Measurements from ENCODE around the gene EBLN1.

The EBLN1 gene

DNA sequence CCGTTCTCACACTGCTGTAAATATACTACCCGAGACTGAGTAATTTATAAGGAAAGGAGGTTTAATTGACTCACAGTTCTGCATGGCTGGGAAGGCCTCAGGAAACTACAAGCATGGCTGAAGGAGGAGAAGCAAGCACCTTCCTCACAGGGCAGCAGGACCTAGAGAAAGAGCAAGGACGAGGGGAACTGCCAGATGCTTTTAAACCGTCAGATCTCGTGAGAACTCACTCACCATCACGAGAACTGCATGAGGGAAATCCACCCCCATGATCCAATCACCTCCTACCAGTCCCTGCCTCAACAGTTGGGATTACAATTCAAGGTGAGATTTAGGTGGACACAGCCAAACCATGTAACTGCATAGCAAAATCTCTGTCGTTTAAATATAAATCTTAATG lies at the start of gene EBLN1:
Gene EBLN1, minus strand, starts transcription at position 174 of the 400 bp plus-strand sequence. CDS start 8,032 bp downstream, outside the sequence.
- no peak for DNase-seq (ENCODE audit: low spot score)
- TF ChIP-seq, protein P1, sequence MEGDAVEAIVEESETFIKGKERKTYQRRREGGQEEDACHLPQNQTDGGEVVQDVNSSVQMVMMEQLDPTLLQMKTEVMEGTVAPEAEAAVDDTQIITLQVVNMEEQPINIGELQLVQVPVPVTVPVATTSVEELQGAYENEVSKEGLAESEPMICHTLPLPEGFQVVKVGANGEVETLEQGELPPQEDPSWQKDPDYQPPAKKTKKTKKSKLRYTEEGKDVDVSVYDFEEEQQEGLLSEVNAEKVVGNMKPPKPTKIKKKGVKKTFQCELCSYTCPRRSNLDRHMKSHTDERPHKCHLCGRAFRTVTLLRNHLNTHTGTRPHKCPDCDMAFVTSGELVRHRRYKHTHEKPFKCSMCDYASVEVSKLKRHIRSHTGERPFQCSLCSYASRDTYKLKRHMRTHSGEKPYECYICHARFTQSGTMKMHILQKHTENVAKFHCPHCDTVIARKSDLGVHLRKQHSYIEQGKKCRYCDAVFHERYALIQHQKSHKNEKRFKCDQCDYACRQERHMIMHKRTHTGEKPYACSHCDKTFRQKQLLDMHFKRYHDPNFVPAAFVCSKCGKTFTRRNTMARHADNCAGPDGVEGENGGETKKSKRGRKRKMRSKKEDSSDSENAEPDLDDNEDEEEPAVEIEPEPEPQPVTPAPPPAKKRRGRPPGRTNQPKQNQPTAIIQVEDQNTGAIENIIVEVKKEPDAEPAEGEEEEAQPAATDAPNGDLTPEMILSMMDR (IDR thresholded peaks at IDR 0.05; ENCODE audit: borderline replicate concordance, control extremely low read depth, extremely low read depth, insufficient read depth, missing control alignments), result no peak
- in situ Hi-C loops (cut with MboI; ENCODE audit: low sequenced_read_pairs, unreplicated experiment), result no loop called here

DNA sequence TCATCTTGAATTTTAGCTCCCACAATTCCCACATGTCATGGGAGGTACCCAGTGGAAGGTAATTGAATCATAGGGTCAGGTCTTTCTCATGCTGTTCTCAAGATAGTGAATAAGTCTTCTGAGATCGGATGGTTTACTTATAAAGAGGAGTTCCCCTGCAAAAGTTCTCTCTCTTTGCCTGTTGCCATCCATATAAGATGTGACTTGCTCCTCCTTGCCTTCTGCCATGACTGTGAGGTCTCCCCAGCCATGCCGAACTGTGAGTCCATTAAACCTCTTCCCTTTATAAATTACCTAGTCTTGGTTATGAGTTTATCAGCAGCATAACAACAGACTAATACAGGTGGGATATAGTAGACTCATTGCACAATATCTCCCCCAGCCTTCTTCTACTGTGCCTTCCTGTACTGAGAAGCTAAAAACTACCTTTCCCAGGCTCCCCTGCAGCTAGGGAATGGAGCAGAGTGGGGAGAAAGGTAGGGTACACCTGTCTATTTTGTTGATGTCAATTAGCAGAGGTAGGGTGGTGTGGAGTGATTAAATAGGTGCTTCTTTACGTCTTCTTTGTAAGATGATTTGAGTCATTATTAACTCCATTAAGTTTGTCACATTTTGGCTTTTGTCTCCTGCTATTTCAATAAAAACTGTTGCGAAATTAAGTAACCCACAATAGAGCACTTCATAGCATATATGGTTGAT lies 48.2 kb upstream of the EBLN1 start:
- in situ Hi-C loops (cut with MboI; ENCODE audit: low sequenced_read_pairs, unreplicated experiment), result no loop called here
- TF ChIP-seq, protein P1 (IDR thresholded peaks at IDR 0.05; ENCODE audit: borderline replicate concordance, control extremely low read depth, extremely low read depth, insufficient read depth, missing control alignments), result no peak
- DNase-seq (ENCODE audit: low spot score), result no peak

DNA sequence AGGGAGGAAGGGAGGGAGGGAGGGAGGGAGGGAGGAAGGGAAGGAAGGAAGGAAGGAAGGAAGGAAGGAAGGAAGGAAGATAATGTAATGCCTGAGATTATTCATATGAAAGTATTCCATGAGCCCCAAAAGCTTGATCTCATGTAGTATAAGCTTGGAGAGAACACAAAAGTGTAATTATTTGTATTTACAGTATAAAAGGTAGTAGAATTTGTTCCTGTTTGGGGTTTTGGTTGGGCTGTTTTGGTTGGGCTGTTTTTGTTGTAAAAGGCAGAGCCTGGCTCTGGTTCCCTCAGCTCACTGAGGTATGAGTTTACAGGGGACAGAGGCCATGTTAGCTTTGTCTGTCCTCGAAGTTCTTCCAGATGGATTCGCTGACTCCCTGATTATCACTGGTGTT lies 45.3 kb upstream of the EBLN1 start:
- TF ChIP-seq, protein P1 (IDR thresholded peaks at IDR 0.05; ENCODE audit: borderline replicate concordance, control extremely low read depth, extremely low read depth, insufficient read depth, missing control alignments), result no peak
- in situ Hi-C loops (cut with MboI; ENCODE audit: low sequenced_read_pairs, unreplicated experiment), result no loop called here

DNA sequence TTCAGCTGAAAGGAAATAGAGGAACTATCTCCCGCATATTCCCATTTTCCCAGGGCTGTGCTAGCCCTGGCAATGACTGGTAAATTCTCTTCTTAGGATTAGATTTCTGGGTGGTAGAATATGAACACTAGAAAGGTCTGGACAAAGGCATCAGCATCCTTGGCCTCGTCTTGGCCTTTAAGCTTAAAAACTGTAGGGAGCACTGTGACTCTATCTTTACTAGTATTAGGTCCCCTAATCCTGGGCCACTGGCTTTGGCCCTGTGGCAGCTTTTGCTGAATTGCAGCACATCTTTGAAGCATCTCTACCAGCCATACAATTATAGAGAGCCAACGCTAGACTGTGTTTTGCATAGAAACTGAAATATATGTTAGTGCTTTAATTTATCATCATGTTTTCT lies 41.5 kb upstream of the EBLN1 start:
- TF ChIP-seq, protein P1 (IDR thresholded peaks at IDR 0.05; ENCODE audit: borderline replicate concordance, control extremely low read depth, extremely low read depth, insufficient read depth, missing control alignments), result peak; percentile 38
- no peak for DNase-seq (ENCODE audit: low spot score)
- in situ Hi-C loops (cut with MboI; ENCODE audit: low sequenced_read_pairs, unreplicated experiment), result no loop called here

More for the DNA sequence above, 45.3 kb upstream of the EBLN1 start:
- no peak for DNase-seq (ENCODE audit: low spot score)

DNA sequence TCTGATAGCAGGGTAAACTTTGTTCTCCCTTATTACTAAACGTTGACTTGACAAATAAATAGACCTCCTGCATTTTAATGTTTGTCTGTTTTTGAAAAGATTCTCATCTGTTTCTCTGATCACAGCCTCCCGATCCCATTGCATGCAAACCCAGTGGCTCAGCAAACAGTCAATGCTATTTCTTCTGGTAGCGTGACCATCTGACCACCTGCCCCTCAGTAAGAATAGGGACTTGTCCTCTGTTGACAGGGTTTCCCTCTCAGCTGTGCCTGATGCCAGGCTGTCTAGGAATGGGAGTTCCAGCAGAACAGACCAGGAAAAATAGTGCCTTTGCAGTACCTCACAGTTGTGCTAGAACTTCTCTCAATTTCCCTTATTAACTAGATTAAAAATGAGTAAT lies 40.7 kb upstream of the EBLN1 start:
- in situ Hi-C loops (cut with MboI; ENCODE audit: low sequenced_read_pairs, unreplicated experiment), result no loop called here

DNA sequence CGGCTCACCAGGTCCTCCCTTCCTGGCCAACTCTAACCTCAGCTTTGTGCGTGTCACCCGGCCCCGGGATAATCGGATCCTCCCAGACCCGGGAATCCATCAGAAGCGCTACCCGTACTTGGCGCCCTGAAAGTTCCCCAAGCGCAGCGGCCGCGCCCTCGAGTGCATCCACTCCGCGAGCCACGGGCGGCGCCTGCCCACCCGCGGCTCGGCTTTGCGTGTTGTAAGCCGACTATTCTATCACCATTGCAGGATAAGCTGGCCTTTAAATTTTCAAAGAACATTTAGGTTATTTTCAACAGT lies 35.7 kb upstream of the EBLN1 start:
- in situ Hi-C loops (cut with MboI; ENCODE audit: low sequenced_read_pairs, unreplicated experiment), result no loop called here
- TF ChIP-seq, protein P1 (IDR thresholded peaks at IDR 0.05; ENCODE audit: borderline replicate concordance, control extremely low read depth, extremely low read depth, insufficient read depth, missing control alignments), result no peak
- no peak for DNase-seq (ENCODE audit: low spot score)

More for the DNA sequence above, 40.7 kb upstream of the EBLN1 start:
- no peak for DNase-seq (ENCODE audit: low spot score)
- TF ChIP-seq, protein P1 (IDR thresholded peaks at IDR 0.05; ENCODE audit: borderline replicate concordance, control extremely low read depth, extremely low read depth, insufficient read depth, missing control alignments), result no peak

Measured in GM13976 (cell line).